C4-2B (cell line): ENCODE measurements around the gene MRPL20.
"Not testable (repeated sequence)": the region's sequence is repeated elsewhere in the genome, so short reads cannot be mapped to it uniquely, and the experiment has no call there.

Experiments
- H3K27ac ChIP-seq: fragments of 450-650 bp; 2 replicates; pipeline ENCODE4 v1.5.1; 2017
- CTCF ChIP-seq: fragments of 450-650 bp; conservative IDR thresholded peaks from 2 replicates; pipeline ENCODE4 v1.5.1; 2017; ENCODE audit warnings: mild to moderate bottlenecking
- ZFX ChIP-seq: fragments of 450-650 bp; IDR thresholded peaks from 2 replicates; pipeline ENCODE4 v1.6.1; 2017

Gene MRPL20

GRCh38 chr1:1406821-1407635, at the start of gene MRPL20:
Gene MRPL20, minus strand, starts transcription at chr1:1407293. Its CDS starts 76 bp downstream, at chr1:1407217.
- peak within 1 kb of the TSS; percentile 93 for H3K27ac ChIP-seq
- TF ChIP-seq ZFX, result peak; percentile 76
- no peak for TF ChIP-seq CTCF

GRCh38 chr1:1456683-1457255, 49.7 kb upstream of the MRPL20 start:
- not testable (repeated sequence) for H3K27ac ChIP-seq

GRCh38 chr1:1455934-1456333, 48.8 kb upstream of the MRPL20 start:
- not testable (repeated sequence) for H3K27ac ChIP-seq

- H3K27ac ChIP-seq, result no peak overlapping the region
- no peak for TF ChIP-seq CTCF
- TF ChIP-seq ZFX, result no peak
Observed at GRCh38 chr1:1455366-1455884, 48.3 kb upstream of the MRPL20 start.

- not testable (repeated sequence) for H3K27ac ChIP-seq
Observed at GRCh38 chr1:1454286-1455056, 47.4 kb upstream of the MRPL20 start.

GRCh38 chr1:1452882-1453281, 45.8 kb upstream of the MRPL20 start:
- no peak overlapping the region for H3K27ac ChIP-seq
- TF ChIP-seq ZFX (no peak), CTCF (no peak)

GRCh38 chr1:1452365-1452739, 45.3 kb upstream of the MRPL20 start:
- not testable (repeated sequence) for H3K27ac ChIP-seq

GRCh38 chr1:1451696-1452364, 44.7 kb upstream of the MRPL20 start:
- TF ChIP-seq CTCF (no peak), ZFX (no peak)
- no peak overlapping the region for H3K27ac ChIP-seq

GRCh38 chr1:1450616-1451015, 43.5 kb upstream of the MRPL20 start:
- H3K27ac ChIP-seq, result not testable (repeated sequence)
